GM18870 (cell line): ENCODE data around the gene WDR37.
A peak's percentile ranks its signal among the peaks of the same experiment; 100 is the strongest.

ENCODE experiments used
- ATAC-seq: cut with Tn5 transposase; IDR thresholded peaks from one replicate; pipeline ENCODE4 v1.9.1; 2021; ENCODE audit warnings: moderate library complexity; ENCODE audit not compliant: unreplicated experiment

Gene WDR37

GRCh38 chr10:1070919-1071318, 14.7 kb downstream of the WDR37 start:
- no peak for ATAC-seq

GRCh38 chr10:1074052-1074747, 18.0 kb downstream of the WDR37 start:
- ATAC-seq: no peak

GRCh38 chr10:1074748-1075308, 18.6 kb downstream of the WDR37 start:
- ATAC-seq: no peak

GRCh38 chr10:1078668-1079067, 22.5 kb downstream of the WDR37 start:
- ATAC-seq: no peak

- no peak for ATAC-seq
Observed at GRCh38 chr10:1083581-1083980, 27.4 kb downstream of the WDR37 start.

GRCh38 chr10:1084011-1084950, 28.1 kb downstream of the WDR37 start:
- no peak for ATAC-seq

- ATAC-seq: no peak
Observed at GRCh38 chr10:1085258-1085657, 29.1 kb downstream of the WDR37 start.

GRCh38 chr10:1086787-1087186, 30.6 kb downstream of the WDR37 start:
- no peak for ATAC-seq

- no peak for ATAC-seq
Observed at GRCh38 chr10:1089017-1089689, 33.0 kb downstream of the WDR37 start.

GRCh38 chr10:1090696-1091095, 34.5 kb downstream of the WDR37 start:
- ATAC-seq: no peak

GRCh38 chr10:1093696-1094095, 37.5 kb downstream of the WDR37 start:
- no peak for ATAC-seq

GRCh38 chr10:1094112-1095057, 38.2 kb downstream of the WDR37 start:
- ATAC-seq: peak; percentile 47

- no peak for ATAC-seq
Observed at GRCh38 chr10:1095498-1095897, 39.3 kb downstream of the WDR37 start.

GRCh38 chr10:1096287-1096889, 40.2 kb downstream of the WDR37 start:
- ATAC-seq: no peak

- ATAC-seq: no peak
Observed at GRCh38 chr10:1097436-1097835, 41.3 kb downstream of the WDR37 start.

- ATAC-seq: no peak
Observed at GRCh38 chr10:1100143-1100542, 44.0 kb downstream of the WDR37 start.

GRCh38 chr10:1100691-1101368, 44.6 kb downstream of the WDR37 start:
- no peak for ATAC-seq

GRCh38 chr10:1101946-1102345, 45.8 kb downstream of the WDR37 start:
- ATAC-seq: no peak

- no peak for ATAC-seq
Observed at GRCh38 chr10:1102416-1102815, 46.2 kb downstream of the WDR37 start.
